Large intestine (tissue), 3 donors: ENCODE results near the gene SYNJ2. TPM values are rescaled to one million over a fixed set of nuclear protein-coding genes. Genes with fewer than 3 reads are reported as not detected.
A peak's percentile ranks its signal among the peaks of the same experiment; 100 is the strongest.

Source experiments
- DNase-seq, 2 donors: peaks; one replicate each; pipeline versions ENCODE4 v3.0.0 to v3.0.0-alpha.2; 2013
- H3K27ac ChIP-seq: one replicate; pipeline ENCODE4 v1.5.1; 2013; ENCODE audit warnings: low read length
- H3K27me3 ChIP-seq: 2 replicates; pipeline ENCODE4 v1.6.1; 2013; ENCODE audit warnings: low read length; ENCODE audit not compliant: control insufficient read depth, insufficient read depth
- H3K36me3 ChIP-seq: 2 replicates; pipeline ENCODE4 v1.6.1; 2013; ENCODE audit warnings: low read length; ENCODE audit not compliant: control insufficient read depth, insufficient read depth
- H3K4me1 ChIP-seq: one replicate; pipeline ENCODE4 v1.6.1; 2013; ENCODE audit warnings: low read length; ENCODE audit not compliant: control insufficient read depth, insufficient read depth
- H3K4me3 ChIP-seq: one replicate; pipeline ENCODE4 v1.5.1; 2013; ENCODE audit warnings: low read length
- H3K9me3 ChIP-seq: one replicate; pipeline ENCODE4 v1.6.1; 2013; ENCODE audit warnings: mild to moderate bottlenecking, low read depth, low read length, moderate library complexity; ENCODE audit not compliant: control insufficient read depth
- WGBS: methylation state at CpG from one replicate; pipeline ENCODE4 v1.1.5; 2013; ENCODE audit warnings: low lambda C conversion rate; ENCODE audit not compliant: insufficient coverage; 5-methylcytosine and 5-hydroxymethylcytosine counted together
- polyA plus RNA-seq: library from polyadenylated mRNA; unstranded; fragments of 120-200 nt; gene quantifications from one replicate; pipeline ENCODE4 v1.2.1, GENCODE V29; 2013

The SYNJ2 gene
- polyA plus RNA-seq, 1 donor = 14.3 TPM

DNA sequence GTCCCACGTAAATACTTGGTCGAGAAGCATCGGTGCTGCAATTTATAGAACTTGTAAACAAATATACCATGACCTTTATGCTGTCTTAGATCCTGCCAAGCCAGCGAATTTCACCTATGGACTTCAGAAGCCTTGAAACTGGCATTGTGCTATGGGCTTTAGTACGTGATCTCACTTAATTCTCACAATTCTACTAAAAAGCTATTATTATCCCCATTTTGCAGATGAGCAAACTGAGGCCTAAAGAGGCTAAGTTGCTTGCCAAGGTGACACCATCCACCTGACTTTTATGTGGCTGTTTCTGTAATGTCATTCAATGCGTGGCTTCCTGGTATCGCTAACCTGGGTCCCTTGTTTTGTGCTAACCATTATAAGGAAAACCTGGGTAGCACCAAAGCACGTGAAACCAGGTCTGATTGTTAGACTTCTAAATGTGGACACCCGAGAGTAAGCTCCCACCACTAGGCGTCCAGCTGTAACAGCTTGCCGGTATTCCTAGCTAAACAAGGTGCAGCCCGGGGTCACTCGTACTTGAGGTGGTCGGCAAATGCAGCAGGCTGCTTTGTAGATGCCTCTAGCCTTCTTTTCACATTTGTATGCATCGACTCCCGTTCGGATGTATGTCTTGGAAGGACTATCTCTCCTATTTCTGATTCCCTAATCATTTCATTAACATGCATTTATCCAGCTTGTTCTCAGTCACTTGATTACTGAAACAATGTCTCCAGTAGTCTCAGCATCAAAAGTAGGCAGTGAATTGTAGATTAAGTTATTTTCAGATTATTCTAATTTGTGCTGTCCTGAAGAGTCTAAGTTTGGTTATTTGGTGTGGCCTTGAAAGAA, 1.1 kb downstream of the SYNJ2 start:
- WGBS = no CpG with 5 or more reads among the region's 17 CpGs
- DNase-seq = peak in 1 of 2 donors; percentile 42
- Histone ChIP-seq H3K27me3 (no peaks in the 10 kb centered on the region), H3K4me1 (peaks cover 34% of the 10 kb centered on the region), H3K36me3 (no peaks in the 10 kb centered on the region), H3K9me3 (no peaks in the 10 kb centered on the region), H3K27ac (peak overlapping the region; percentile 58), H3K4me3 (peak overlapping the region; percentile 71)

DNA sequence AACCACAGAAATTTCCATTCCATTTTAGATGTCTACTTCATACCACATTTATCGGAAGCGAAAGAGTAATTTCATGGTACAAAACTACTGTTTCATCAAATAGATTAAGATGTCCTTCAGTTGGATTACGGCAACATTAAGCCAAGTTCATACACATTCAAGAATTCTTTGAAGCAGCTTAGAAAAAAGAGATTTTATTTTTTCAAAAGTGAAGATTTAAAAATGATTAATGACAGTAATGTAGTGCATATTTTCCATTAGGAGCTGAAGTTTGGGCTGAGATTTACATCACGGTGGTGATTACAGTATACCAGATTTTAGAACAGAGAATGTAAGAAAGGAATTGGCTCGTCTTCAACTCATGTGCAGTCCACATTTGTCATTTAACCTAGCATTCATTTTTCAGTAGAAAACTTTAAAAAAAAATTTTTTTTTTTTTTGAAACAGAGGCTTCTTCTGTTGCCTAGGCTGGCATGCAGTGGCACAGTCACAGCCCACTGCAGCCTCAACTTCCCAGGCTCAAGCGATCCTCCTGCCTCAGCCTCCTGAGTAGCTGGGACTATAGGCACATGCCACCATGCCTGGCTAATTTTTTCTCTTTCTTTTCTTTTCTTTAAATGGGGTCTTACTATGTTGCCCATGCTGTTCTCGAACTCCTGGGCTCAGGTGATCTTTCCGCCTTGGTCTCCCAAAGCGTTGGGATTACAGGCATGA, 1.9 kb downstream of the SYNJ2 start:
- DNase-seq = no peak
- H3K27me3 ChIP-seq = no peaks in the 10 kb centered on the region
- H3K4me1 ChIP-seq = peaks cover 34% of the 10 kb centered on the region
- no peaks in the 10 kb centered on the region for H3K9me3 ChIP-seq
- 92% methylated on average over 4 of the region's 9 CpGs for WGBS
- no peak overlapping the region for H3K4me3 ChIP-seq
- H3K36me3 ChIP-seq = no peaks in the 10 kb centered on the region
- H3K27ac ChIP-seq = no peak overlapping the region

DNA sequence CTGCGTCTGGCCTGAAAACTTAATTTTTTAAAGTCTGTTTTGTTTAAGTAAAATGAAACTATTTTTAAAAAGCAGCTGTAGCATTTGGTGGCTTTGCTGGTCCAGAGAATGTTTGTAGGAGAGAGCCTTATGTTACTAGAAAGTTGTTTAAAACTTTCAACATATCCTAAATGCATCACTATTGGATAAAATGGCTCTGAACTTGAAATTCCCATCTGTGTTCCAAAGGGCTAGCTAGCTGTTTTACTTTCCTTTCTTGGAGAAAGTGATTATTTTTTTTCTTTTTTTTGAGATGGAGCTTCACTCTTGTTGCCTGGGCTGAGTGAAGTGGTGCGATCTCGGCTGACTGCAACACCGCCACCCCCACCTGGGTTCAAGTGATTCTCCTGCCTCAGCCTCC, 2.5 kb downstream of the SYNJ2 start:
- no peak overlapping the region for H3K27ac ChIP-seq
- 100% methylated on average over 1 of the region's 4 CpGs for WGBS
- no peak overlapping the region for H3K4me3 ChIP-seq
- no peaks in the 10 kb centered on the region for H3K9me3 ChIP-seq
- no peaks in the 10 kb centered on the region for H3K27me3 ChIP-seq
- peaks cover 34% of the 10 kb centered on the region for H3K4me1 ChIP-seq
- no peak for DNase-seq
- H3K36me3 ChIP-seq = no peaks in the 10 kb centered on the region

DNA sequence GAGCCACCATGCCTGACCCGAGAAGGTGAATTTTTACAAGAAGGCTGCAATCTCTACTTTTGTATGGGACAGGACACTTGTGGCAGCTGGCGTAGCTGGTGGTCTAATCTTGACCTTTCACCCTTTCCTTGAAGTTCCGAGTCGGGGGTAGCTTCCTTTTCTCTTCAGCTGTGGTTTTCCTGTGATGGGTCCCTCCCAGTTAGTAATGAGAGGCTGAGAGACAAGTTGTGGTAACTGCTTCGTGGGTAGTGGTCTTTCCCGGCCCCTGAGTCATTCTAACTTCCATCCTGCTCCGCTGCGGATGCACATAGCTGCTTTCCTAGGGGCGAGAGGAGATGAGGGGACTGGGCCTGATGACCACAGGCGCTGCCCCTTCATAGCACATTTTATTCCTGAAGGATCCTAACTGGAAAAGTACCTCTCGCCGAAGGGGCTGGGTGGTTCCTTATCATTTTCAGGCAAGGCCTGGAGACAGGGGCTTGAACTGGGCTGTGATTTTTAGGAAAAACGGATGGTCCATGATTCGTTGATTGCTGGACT, 3.1 kb downstream of the SYNJ2 start:
- DNase-seq = no peak
- H3K27ac ChIP-seq = peak overlapping the region; percentile 21
- H3K36me3 ChIP-seq = no peaks in the 10 kb centered on the region
- no CpG with 5 or more reads among the region's 14 CpGs for WGBS
- H3K27me3 ChIP-seq = no peaks in the 10 kb centered on the region
- no peak overlapping the region for H3K4me3 ChIP-seq
- no peaks in the 10 kb centered on the region for H3K9me3 ChIP-seq
- peaks cover 34% of the 10 kb centered on the region for H3K4me1 ChIP-seq

DNA sequence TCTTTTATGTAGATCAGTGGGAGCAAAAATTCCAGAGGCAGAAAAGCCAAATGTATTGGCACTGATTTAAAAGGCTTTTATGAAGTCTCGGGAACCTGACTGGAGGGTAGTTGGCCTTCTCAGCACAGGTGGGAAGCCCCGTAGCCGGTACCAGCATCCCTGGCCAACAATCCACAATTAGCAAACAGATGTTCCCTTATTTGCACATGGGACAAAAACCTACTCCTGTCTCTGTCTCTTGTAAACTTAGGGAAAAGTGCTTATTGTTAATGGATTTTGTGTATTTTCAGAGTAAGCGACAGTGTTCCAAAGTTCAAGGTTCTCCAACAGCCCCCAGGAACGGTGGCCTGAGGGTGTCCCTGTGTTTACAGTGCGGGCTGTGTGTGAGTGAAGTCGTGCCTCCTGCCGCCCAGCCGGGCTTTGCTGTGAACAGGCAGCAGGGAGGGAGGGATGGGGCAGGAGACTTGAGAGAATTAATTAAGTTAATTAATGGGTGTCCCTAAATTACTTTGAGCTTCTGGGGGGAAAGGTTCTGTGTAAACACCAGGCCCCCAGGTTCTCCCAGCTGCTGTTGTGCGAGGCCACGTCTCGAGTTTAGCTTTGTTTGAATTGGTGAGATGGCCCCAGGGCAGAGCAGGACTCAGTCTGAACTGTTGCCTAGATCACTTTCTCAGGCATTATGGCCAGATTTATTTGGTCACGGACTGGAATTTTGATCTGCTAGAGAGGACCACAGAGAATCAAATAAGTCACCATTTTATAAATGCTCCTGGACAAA, 3.9 kb downstream of the SYNJ2 start:
- H3K27ac ChIP-seq = peak overlapping the region; percentile 21
- no peak overlapping the region for H3K4me3 ChIP-seq
- DNase-seq = peak in 1 of 2 donors; percentile 74
- no peaks in the 10 kb centered on the region for H3K9me3 ChIP-seq
- no CpG with 5 or more reads among the region's 13 CpGs for WGBS
- H3K36me3 ChIP-seq = no peaks in the 10 kb centered on the region
- H3K4me1 ChIP-seq = peaks cover 32% of the 10 kb centered on the region
- no peaks in the 10 kb centered on the region for H3K27me3 ChIP-seq

DNA sequence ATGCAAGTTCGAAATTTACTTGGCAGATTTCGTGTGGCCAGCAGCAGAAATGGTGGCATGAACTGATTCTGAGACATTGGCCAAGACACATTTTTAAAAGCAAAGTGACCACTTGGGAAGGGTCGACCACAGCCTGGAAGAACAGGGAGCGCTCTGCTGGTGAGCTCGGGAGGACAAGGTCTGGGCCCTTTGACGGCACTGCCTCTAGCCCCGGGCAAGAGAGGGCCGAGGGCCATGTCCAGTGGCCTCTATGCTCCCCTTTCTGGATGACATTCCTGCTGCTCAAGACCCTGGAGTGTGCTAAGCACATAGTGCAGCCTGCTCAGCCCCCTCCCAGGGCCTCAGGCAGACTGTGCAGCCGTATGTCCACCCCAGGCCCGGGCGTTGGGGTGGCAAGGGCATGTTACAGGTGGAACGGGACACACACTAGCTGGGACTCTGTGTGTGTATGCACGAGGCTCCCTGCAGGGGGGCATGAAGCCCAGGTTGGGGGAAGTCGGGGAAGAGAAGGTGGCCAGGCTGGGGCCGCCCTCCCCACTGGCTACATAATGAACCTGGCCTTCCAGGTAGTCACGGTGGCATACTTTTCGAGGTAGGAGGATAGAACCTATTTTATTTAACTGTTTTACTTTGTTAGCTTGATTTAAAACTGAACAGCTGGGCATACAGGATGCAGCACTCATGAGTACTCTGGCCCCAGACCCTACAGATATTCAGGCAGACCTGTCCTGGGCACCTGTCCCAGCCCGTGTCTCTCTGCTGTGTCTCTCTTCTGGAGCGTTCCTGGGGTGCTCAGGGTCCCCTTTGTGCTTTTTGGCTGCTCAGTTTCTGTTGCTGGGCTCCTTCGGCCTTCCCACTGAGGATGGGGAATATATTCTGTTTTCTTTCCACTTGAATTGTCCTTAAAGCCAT, 6.4 kb downstream of the SYNJ2 start:
- Histone ChIP-seq H3K27ac (no peak overlapping the region), H3K4me3 (no peak overlapping the region), H3K36me3 (no peaks in the 10 kb centered on the region), H3K4me1 (peaks cover 18% of the 10 kb centered on the region), H3K9me3 (no peaks in the 10 kb centered on the region), H3K27me3 (no peaks in the 10 kb centered on the region)
- DNase-seq = no peak
- WGBS = no CpG with 5 or more reads among the region's 20 CpGs

DNA sequence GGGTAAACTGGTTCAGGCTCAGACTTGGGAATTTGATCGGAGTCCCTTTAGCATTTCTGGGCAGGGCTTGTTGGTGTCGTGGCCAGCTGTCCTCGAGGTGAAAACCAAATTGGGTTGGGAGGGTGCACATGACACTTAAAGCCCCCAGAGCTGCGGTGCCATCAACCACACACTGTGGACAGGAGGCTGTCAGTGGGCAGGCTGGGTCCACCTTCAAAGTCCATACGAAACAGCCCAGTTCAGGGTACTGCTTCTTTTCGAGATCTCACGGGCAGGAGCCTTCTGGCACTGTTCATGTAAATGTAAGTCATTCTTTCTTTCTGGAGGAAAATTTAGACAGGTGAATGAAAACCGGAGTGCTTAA, 7.0 kb downstream of the SYNJ2 start:
- Histone ChIP-seq H3K4me1 (peaks cover 18% of the 10 kb centered on the region), H3K27me3 (no peaks in the 10 kb centered on the region), H3K36me3 (no peaks in the 10 kb centered on the region), H3K27ac (no peak overlapping the region), H3K9me3 (no peaks in the 10 kb centered on the region), H3K4me3 (no peak overlapping the region)
- 70% methylated on average over 2 of the region's 8 CpGs for WGBS
- DNase-seq = no peak

DNA sequence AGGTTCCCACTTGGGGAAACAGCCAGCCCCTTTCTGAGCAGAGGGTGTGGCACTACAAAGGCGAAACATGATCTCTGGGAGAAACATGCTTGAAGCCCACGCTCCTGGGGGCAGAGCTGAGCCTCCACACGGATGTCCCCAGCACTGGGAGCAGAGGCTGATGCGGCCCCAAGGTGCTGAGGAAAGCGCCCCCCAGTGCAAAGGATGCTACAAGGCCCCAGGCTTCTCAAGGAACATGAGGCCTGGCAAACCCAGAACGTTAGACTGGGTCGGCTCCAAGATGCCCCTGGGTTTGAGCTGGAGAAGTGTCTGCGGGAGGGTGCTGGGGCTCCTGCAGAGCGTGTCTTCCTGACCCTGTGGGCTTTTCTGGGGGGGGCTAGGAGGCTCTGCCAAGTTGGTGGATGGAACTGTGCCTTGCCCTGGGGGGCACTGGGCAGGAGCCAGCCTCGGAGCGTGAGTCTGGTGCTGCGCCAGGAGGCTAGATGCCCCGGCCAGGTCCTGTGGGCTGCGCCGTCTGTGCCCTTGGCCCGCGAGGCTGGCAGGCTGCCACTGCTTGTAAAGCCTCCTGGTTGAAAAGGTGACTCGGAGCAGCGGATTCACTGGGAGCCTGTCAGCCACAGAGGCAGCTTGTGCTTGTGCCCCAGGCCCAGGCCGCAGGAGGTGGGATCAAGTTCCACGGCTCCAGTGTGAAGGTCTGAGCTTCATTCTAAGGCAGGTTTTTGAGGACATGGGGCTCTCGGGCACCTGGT, 8.1 kb downstream of the SYNJ2 start:
- no peaks in the 10 kb centered on the region for H3K36me3 ChIP-seq
- H3K4me1 ChIP-seq = peaks cover 26% of the 10 kb centered on the region
- WGBS = no CpG with 5 or more reads among the region's 22 CpGs
- no peak for DNase-seq
- H3K4me3 ChIP-seq = no peak overlapping the region
- no peak overlapping the region for H3K27ac ChIP-seq
- H3K9me3 ChIP-seq = no peaks in the 10 kb centered on the region
- H3K27me3 ChIP-seq = no peaks in the 10 kb centered on the region

DNA sequence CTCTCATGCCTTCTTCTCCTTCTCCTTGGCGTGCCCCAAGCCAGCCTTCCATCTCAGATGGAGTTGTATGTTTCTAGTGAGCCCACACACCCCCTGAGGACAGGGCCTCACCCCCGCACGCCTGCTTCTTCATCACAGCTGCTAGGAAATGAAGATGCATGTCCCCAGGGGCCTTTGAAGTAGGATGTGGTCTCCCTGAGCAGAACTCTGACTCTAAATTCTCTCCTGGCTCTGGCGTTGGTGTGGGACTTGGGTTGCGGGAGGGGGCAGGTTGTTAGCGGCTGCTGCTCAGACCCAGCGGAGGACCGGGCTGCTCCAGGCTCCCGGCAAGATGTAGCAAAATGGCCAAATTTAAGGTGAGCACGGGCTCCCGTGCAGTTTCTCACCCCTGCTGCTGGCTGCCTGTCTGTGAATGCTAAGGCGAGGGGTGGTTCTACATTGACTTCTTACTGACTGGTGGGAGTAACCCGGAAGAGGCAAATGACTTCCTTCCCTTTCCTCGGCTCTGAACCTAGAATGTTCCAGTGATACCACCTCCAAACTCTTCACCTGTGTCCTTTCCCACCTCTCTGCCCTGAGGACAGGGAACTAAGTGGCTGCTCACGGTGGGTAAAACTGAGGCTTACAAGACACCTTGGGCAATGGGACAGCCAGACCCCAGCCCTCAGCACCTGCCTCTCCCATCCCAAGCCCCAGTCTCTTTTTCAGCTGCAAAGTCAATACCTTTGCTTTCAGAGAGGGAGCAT, 8.8 kb downstream of the SYNJ2 start:
- Histone ChIP-seq H3K36me3 (no peaks in the 10 kb centered on the region), H3K4me3 (no peak overlapping the region), H3K4me1 (peaks cover 19% of the 10 kb centered on the region), H3K9me3 (no peaks in the 10 kb centered on the region), H3K27ac (no peak overlapping the region), H3K27me3 (no peaks in the 10 kb centered on the region)
- no CpG with 5 or more reads among the region's 15 CpGs for WGBS
- no peak for DNase-seq
